ENCODE data around the gene IFI35. TPM values are rescaled to one million over a fixed set of nuclear protein-coding genes. Genes with fewer than 3 reads are reported as not detected.
A peak's percentile ranks its signal among the peaks of the same experiment; 100 is the strongest.

IFI35 gene
- total and polyA plus RNA-seq, 9 of the 15 experiments (the other 6 are each of a cell fraction or from before 2014, with no cell fraction given) = 4.4 to 13.1 (median 10.2) TPM

- TF ChIP-seq TGIF2 (CRISPR knock-in tag; IDR thresholded peaks at IDR 0.05) = no peak
- TF ChIP-seq ZBTB26 (CRISPR knock-in tag; IDR thresholded peaks at IDR 0.05) = no peak
- 0 out of 2 replicates have a peak, but pooled peaks have one; percentile 10 for TF ChIP-seq RUNX1 (IDR thresholded peaks at IDR 0.05; ENCODE audit: low read depth)
- no peak for TF ChIP-seq SRSF9 (IDR thresholded peaks at IDR 0.05; ENCODE audit: borderline replicate concordance, low read depth, low read length)
- TF ChIP-seq DDX20 (tag; IDR thresholded peaks at IDR 0.05; ENCODE audit: low read depth) = no peak
- TF ChIP-seq NFE2 (IDR thresholded peaks at IDR 0.05; ENCODE audit: low read depth) = no peak
- peak; percentile 70 for TF ChIP-seq PHF20 (IDR thresholded peaks at IDR 0.05; ENCODE audit: partially characterized antibody)
- TF ChIP-seq CEBPZ (IDR thresholded peaks at IDR 0.05; ENCODE audit: borderline replicate concordance, low read depth, low read length) = no peak
- no peak for TF ChIP-seq CHCHD3 (CRISPR knock-in tag; IDR thresholded peaks at IDR 0.05)
- TF ChIP-seq CTCF (IDR thresholded peaks at IDR 0.05 in 2 of 3, conservative IDR thresholded peaks at IDR 0.05 in 1 of 3; ENCODE audit: insufficient read depth in 2 of 3, low read depth in 1 of 3, low read length in 3 of 3) = no peak
- no peak for TF ChIP-seq CHD2 (IDR thresholded peaks at IDR 0.05; ENCODE audit: low read depth, low read length)
- no peak for TF ChIP-seq ZNF77 (CRISPR knock-in tag; IDR thresholded peaks at IDR 0.05)
- no peak for TF ChIP-seq ZNF436 (CRISPR knock-in tag; IDR thresholded peaks at IDR 0.05)
- TF ChIP-seq MEF2A (IDR thresholded peaks at IDR 0.05; ENCODE audit: control insufficient read depth, low read depth, low read length) = no peak
- no peak for TF ChIP-seq ZNF586 (CRISPR knock-in tag; conservative IDR thresholded peaks at IDR 0.05)
- TF ChIP-seq ZNF445 (CRISPR knock-in tag; IDR thresholded peaks at IDR 0.05; ENCODE audit: low read depth) = no peak
- TF ChIP-seq CCNT2 (IDR thresholded peaks at IDR 0.05; ENCODE audit: borderline replicate concordance, extremely low read depth, insufficient read length, low read depth, low read length) = peak; percentile 30
- no peak for TF ChIP-seq ZZZ3 (IDR thresholded peaks at IDR 0.05)
- no peak for TF ChIP-seq ZNF316 (IDR thresholded peaks at IDR 0.05)
- TF ChIP-seq NR2C1 (IDR thresholded peaks at IDR 0.05) = no peak
- TF ChIP-seq NR2C1 (tag; IDR thresholded peaks at IDR 0.05) = no peak
- TF ChIP-seq CTBP1 (IDR thresholded peaks at IDR 0.05; ENCODE audit: borderline replicate concordance) = no peak
- TF ChIP-seq ZNF232 (CRISPR knock-in tag; IDR thresholded peaks at IDR 0.05) = no peak
Observed at GRCh38 chr17:42980274-42980765, 26.3 kb upstream of the IFI35 start, which contains the start of gene RUNDC1 (continued).
